Skeletal muscle tissue (tissue), 4 donors: ENCODE results near the gene IMMP2L. TPM values are rescaled to one million over a fixed set of nuclear protein-coding genes. Genes with fewer than 3 reads are reported as not detected.

ENCODE experiments used
- H3K27ac ChIP-seq: one replicate; pipeline ENCODE4 v1.7.0; 2013; ENCODE audit warnings: mild to moderate bottlenecking, low read depth, low read length, inconsistent platforms
- H3K27me3 ChIP-seq, 3 donors: one replicate each; pipeline ENCODE4 v1.7.0; 2013; ENCODE audit warnings: low read length in 3 of 3; ENCODE audit not compliant: control insufficient read depth in 3 of 3, insufficient read depth in 3 of 3
- H3K36me3 ChIP-seq, 3 donors: one replicate each; pipeline ENCODE4 v1.7.0; 2013; ENCODE audit warnings: low read length in 3 of 3; ENCODE audit not compliant: control insufficient read depth in 3 of 3, insufficient read depth in 3 of 3
- H3K4me1 ChIP-seq, 3 donors: one replicate each; pipeline ENCODE4 v1.7.0; 2013; ENCODE audit warnings: low read length in 3 of 3, mild to moderate bottlenecking in 3 of 3; ENCODE audit not compliant: control insufficient read depth in 3 of 3, insufficient read depth in 3 of 3
- H3K4me3 ChIP-seq, 3 donors: one replicate each; pipeline ENCODE4 v1.7.0; 2013; ENCODE audit warnings: low read length in 3 of 3
- H3K9ac ChIP-seq, 3 donors: one replicate each; pipeline ENCODE4 v1.7.0; 2013; ENCODE audit warnings: low read length in 3 of 3, mild to moderate bottlenecking in 3 of 3, moderate library complexity in 2 of 3, low read depth in 1 of 3
- H3K9me3 ChIP-seq, 3 donors: one replicate each; pipeline ENCODE4 v1.7.0; 2013; ENCODE audit warnings: low read length in 3 of 3; ENCODE audit not compliant: control insufficient read depth in 3 of 3
- total RNA-seq: library from RNA; depleted of rRNA; stranded (reverse); fragments of >200 nt; gene quantifications from one replicate; pipeline ENCODE4 v1.2.3, GENCODE V29; 2014
- donor health status: Osteomylitis.

The IMMP2L gene
- total RNA-seq, 1 donor from 2014 or later = 15.7 TPM

GRCh38 chr7:110774071-110774470 is 788.2 kb downstream of the IMMP2L start:
- Histone ChIP-seq H3K36me3 (no peaks in the 10 kb centered on the region), H3K9ac (no peak overlapping the region), H3K27me3 (no peaks in the 10 kb centered on the region), H3K9me3 (no peaks in the 10 kb centered on the region), H3K27ac (no peak overlapping the region), H3K4me3 (no peak overlapping the region), H3K4me1 (no peaks in the 10 kb centered on the region)

- no peaks in the 10 kb centered on the region for H3K9me3 ChIP-seq
- no peaks in the 10 kb centered on the region for H3K27me3 ChIP-seq
- H3K4me3 ChIP-seq = no peak overlapping the region
- H3K4me1 ChIP-seq = no peaks in the 10 kb centered on the region
- no peaks in the 10 kb centered on the region for H3K36me3 ChIP-seq
- no peak overlapping the region for H3K9ac ChIP-seq
- no peak overlapping the region for H3K27ac ChIP-seq
These were observed 789.7 kb downstream of the IMMP2L start for GRCh38 chr7:110772615-110773014.

DNA sequence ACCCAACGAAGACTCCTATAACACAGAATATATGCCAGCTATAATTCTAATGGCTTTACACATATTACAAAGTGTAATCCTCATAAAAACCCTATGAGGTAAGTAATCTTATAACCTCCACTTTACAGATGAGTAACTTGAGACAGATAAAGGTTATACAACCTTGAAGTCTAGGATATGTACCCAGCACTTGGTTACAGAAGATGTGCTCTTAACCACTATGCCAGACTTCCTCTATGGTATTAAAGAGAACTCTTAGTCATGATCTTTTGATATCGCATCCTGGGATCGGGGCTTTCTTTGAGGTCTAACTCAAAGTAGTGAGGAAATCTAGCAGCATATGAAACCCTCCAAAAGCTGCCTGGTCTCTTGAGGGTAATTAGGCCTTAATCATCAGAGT is 790.6 kb downstream of the IMMP2L start:
- Histone ChIP-seq H3K9me3 (no peaks in the 10 kb centered on the region), H3K27ac (no peak overlapping the region), H3K4me1 (no peaks in the 10 kb centered on the region), H3K4me3 (no peak overlapping the region), H3K9ac (no peak overlapping the region), H3K36me3 (no peaks in the 10 kb centered on the region), H3K27me3 (no peaks in the 10 kb centered on the region)

DNA sequence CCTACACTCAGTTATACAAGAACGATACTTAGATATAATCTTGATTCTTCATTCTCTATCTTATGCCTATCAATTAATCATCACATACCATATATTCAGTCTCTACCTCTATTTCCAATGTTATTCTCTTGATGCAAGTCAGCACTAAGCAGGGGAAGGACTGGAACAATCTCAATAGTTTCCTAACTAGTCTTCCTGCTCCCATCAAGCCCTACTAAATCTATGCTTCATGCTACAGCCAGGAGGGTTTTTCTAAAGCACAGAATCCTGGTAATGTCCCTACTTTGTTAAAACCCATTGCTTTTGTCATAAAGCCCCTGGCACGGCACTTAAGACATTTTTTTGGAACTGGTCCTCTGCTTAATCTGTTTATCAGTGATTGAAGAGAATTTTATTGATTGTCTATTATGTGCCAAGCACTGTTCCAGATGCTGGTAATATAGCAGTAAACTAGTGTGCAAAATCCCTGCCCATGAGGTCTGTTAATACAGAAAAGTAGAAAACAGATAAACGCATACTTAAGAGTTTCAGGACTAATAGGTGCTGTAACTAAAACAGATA is 794.7 kb downstream of the IMMP2L start:
- Histone ChIP-seq H3K4me1 (no peaks in the 10 kb centered on the region), H3K27me3 (no peaks in the 10 kb centered on the region), H3K9me3 (no peaks in the 10 kb centered on the region), H3K36me3 (no peaks in the 10 kb centered on the region), H3K27ac (no peak overlapping the region), H3K9ac (no peak overlapping the region), H3K4me3 (no peak overlapping the region)

GRCh38 chr7:110766864-110767263 is 795.4 kb downstream of the IMMP2L start:
- H3K9me3 ChIP-seq = no peaks in the 10 kb centered on the region
- H3K27me3 ChIP-seq = no peaks in the 10 kb centered on the region
- H3K27ac ChIP-seq = no peak overlapping the region
- H3K36me3 ChIP-seq = no peaks in the 10 kb centered on the region
- no peak overlapping the region for H3K4me3 ChIP-seq
- no peaks in the 10 kb centered on the region for H3K4me1 ChIP-seq
- no peak overlapping the region for H3K9ac ChIP-seq

- Histone ChIP-seq H3K9me3 (no peaks in the 10 kb centered on the region), H3K27me3 (no peaks in the 10 kb centered on the region), H3K27ac (no peak overlapping the region), H3K4me3 (no peak overlapping the region), H3K4me1 (no peaks in the 10 kb centered on the region), H3K36me3 (no peaks in the 10 kb centered on the region), H3K9ac (no peak overlapping the region)
These were observed 797.4 kb downstream of the IMMP2L start for GRCh38 chr7:110764852-110765251.

DNA sequence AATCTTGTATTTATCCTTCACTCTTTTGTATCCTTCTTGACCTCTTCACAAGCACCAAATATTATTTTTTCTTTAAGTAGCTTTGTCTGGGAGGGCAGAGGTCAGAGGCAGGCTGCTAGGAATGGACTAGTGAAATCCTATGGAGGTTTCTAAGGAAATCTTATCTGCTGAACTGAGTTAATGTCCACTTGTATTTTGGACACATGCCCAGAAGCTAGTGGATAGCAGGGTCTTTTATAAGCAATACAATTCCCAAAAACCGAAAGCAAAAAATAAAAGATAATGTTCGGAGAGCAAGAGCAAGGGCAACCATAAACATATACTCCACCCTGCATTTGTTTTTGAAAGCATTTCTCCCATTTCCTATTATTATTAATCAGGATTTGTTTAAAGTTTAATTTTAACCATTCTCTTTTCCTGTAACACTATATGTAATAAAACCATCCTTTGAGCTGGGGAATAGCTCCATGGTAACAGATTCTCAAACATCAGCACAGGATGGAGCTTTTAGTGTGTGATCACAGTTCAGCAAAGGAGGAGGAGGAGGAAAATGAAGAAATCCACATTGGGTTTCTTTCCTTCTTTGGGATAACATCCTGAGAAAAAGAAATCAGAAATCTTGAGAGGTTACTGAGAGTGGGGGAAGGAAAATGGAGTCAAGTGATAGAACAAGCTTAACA is 799.6 kb downstream of the IMMP2L start:
- Histone ChIP-seq H3K36me3 (no peaks in the 10 kb centered on the region), H3K9ac (no peak overlapping the region), H3K27me3 (no peaks in the 10 kb centered on the region), H3K4me3 (no peak overlapping the region), H3K9me3 (no peaks in the 10 kb centered on the region), H3K4me1 (no peaks in the 10 kb centered on the region), H3K27ac (no peak overlapping the region)

DNA sequence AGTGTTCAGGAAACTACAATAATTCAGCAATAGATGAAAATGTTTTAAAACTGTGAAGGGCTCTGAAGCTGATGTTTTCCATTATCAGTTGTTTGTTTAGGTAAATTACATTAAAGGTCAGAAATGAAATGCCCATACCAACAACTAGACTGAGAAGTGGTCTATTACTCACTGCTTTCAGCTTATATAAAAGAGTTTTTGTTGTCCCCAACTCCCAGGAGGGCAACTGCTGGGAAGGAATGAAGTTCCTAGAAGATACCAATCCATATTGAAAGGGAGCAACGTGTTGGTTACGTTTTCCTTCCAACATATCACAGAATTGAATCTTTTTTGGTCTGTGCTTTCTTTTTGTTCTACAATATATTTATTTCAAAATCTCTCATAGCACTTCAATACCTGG is 802.0 kb downstream of the IMMP2L start:
- Histone ChIP-seq H3K4me3 (no peak overlapping the region), H3K4me1 (no peaks in the 10 kb centered on the region), H3K9me3 (no peaks in the 10 kb centered on the region), H3K36me3 (no peaks in the 10 kb centered on the region), H3K9ac (no peak overlapping the region), H3K27ac (no peak overlapping the region), H3K27me3 (no peaks in the 10 kb centered on the region)

- no peaks in the 10 kb centered on the region for H3K9me3 ChIP-seq
- no peak overlapping the region for H3K27ac ChIP-seq
- no peaks in the 10 kb centered on the region for H3K27me3 ChIP-seq
- H3K4me1 ChIP-seq = no peaks in the 10 kb centered on the region
- no peak overlapping the region for H3K4me3 ChIP-seq
- H3K36me3 ChIP-seq = no peaks in the 10 kb centered on the region
- H3K9ac ChIP-seq = no peak overlapping the region
These were observed 803.2 kb downstream of the IMMP2L start for GRCh38 chr7:110759069-110759468.

GRCh38 chr7:110754649-110755048 is 807.6 kb downstream of the IMMP2L start:
- Histone ChIP-seq H3K27me3 (no peaks in the 10 kb centered on the region), H3K4me3 (no peak overlapping the region), H3K9me3 (no peaks in the 10 kb centered on the region), H3K4me1 (no peaks in the 10 kb centered on the region), H3K36me3 (no peaks in the 10 kb centered on the region), H3K27ac (no peak overlapping the region), H3K9ac (no peak overlapping the region)
